Fibroblast of the conjunctiva (primary cell): ENCODE results near the gene ABLIM3.

Source experiments
- DNase-seq: peaks from one replicate; pipeline ENCODE4 v3.0.0-alpha.2; 2010; ENCODE audit warnings: low read depth

ABLIM3 gene

GRCh38 chr5:149219584-149219983, 78.3 kb downstream of the ABLIM3 start:
- no peak for DNase-seq

GRCh38 chr5:149220750-149221149, 79.5 kb downstream of the ABLIM3 start:
- no peak for DNase-seq

- no peak for DNase-seq
These were observed 80.0 kb downstream of the ABLIM3 start for GRCh38 chr5:149221326-149221725.

GRCh38 chr5:149221731-149222342, 80.5 kb downstream of the ABLIM3 start:
- no peak for DNase-seq

- DNase-seq: no peak
These were observed 82.0 kb downstream of the ABLIM3 start for GRCh38 chr5:149223081-149223848.

GRCh38 chr5:149224282-149224681, 83.0 kb downstream of the ABLIM3 start:
- no peak for DNase-seq

- no peak for DNase-seq
These were observed 86.0 kb downstream of the ABLIM3 start for GRCh38 chr5:149227168-149227826.

- peak; percentile 91 for DNase-seq
These were observed 87.5 kb downstream of the ABLIM3 start for GRCh38 chr5:149228618-149229297.

GRCh38 chr5:149229298-149229937, 88.1 kb downstream of the ABLIM3 start:
- no peak for DNase-seq

GRCh38 chr5:149235841-149236240, 94.5 kb downstream of the ABLIM3 start:
- DNase-seq: no peak

GRCh38 chr5:149237662-149238061, 96.4 kb downstream of the ABLIM3 start:
- no peak for DNase-seq

GRCh38 chr5:149238540-149238939, 97.2 kb downstream of the ABLIM3 start:
- no peak for DNase-seq

- DNase-seq: no peak
These were observed 98.6 kb downstream of the ABLIM3 start for GRCh38 chr5:149239917-149240316.

GRCh38 chr5:149240354-149240998, 99.2 kb downstream of the ABLIM3 start:
- DNase-seq: no peak

GRCh38 chr5:149242339-149242738, 101.0 kb downstream of the ABLIM3 start:
- no peak for DNase-seq

- DNase-seq: no peak
These were observed 105.6 kb downstream of the ABLIM3 start for GRCh38 chr5:149246906-149247305.

- DNase-seq: no peak
These were observed 106.4 kb downstream of the ABLIM3 start for GRCh38 chr5:149247726-149248125.

GRCh38 chr5:149251546-149251945, 110.3 kb downstream of the ABLIM3 start:
- no peak for DNase-seq

GRCh38 chr5:149254506-149254905, 113.2 kb downstream of the ABLIM3 start:
- DNase-seq: no peak

- DNase-seq: no peak
These were observed 115.2 kb downstream of the ABLIM3 start for GRCh38 chr5:149256451-149256850.

- DNase-seq: no peak
These were observed 115.8 kb downstream of the ABLIM3 start for GRCh38 chr5:149257131-149257530.
